Activated CD4-positive, alpha-beta T cell treated with anti-CD3 and anti-CD28 coated beads, Interleukin-2, Interleukin-6, amounts not matched to agents 100 ng/mL and 50 ng/mL, durations not matched to agents 16 hours and 8 hours (primary cell): ENCODE results near the gene KCNAB1.
A peak's percentile ranks its signal among the peaks of the same experiment; 100 is the strongest.

Experiments
- DNase-seq: peaks from one replicate; pipeline ENCODE4 v3.0.0-alpha.2; 2020

KCNAB1 gene

GRCh38 chr3:156140001-156140595, 19.7 kb downstream of the KCNAB1 start:
- no peak for DNase-seq

DNA sequence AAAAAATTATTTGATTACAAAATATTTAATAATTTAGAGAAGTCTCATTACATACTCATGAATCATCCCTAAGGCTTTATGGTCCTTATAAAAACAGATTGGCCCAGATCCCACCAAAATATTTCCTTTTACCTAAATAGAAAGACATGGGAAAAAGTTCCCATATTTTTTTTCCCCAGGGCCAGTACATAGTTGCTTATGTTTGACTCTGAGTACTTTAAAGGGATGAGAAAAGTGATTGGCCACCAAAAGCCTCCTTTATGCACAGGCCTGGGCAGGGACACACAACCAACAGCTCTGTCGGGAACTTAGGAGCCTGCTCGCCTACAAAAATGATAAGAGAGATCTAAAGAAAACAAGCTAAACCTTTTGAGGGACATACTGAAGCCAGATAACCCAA, 22.3 kb downstream of the KCNAB1 start:
- no peak for DNase-seq

- DNase-seq: no peak
Observed at GRCh38 chr3:156143136-156143535, 22.8 kb downstream of the KCNAB1 start.

GRCh38 chr3:156144060-156144459, 23.7 kb downstream of the KCNAB1 start:
- DNase-seq: no peak

DNA sequence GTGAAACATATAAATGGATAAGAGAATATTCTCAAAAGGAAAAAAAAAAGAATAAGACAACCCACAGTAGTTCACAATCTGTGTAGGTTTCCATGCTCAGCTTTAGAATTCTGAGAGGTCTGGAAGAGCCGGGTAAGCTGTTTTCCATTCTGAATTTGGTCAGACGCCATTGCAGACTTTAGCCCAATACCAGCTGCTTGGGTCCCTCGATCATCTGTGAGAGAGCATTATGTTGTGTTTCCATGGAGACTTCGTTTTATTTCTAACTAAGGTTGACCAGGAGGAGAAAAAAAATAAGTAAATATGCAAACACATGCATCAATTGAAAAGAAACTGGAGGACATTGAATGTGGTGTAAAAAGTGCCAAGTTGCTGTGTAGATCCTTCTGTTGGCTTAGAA, 25.5 kb downstream of the KCNAB1 start:
- DNase-seq: no peak

- DNase-seq: no peak
Observed at GRCh38 chr3:156148345-156148945, 28.1 kb downstream of the KCNAB1 start.

DNA sequence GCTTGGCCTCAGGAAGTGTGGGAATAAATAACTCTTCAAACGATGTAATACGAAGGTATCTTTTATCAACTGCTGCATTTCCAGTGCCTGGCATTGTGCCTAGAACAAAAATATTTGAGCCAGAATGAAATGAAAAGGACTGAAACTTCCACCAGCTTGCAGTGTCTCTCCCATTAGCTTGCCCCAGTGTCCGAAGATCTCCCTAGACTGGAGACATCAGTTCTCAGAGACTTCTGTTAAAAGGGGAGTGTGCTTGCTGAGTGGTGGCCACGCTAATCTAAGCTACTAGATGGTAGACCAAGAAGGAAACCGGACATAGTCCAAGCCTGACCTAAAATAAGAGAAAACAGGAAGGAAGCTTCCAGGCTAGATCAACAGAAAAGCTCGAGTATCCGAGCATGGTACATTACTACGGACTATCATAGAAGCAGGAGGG, 28.6 kb downstream of the KCNAB1 start:
- DNase-seq: no peak

DNA sequence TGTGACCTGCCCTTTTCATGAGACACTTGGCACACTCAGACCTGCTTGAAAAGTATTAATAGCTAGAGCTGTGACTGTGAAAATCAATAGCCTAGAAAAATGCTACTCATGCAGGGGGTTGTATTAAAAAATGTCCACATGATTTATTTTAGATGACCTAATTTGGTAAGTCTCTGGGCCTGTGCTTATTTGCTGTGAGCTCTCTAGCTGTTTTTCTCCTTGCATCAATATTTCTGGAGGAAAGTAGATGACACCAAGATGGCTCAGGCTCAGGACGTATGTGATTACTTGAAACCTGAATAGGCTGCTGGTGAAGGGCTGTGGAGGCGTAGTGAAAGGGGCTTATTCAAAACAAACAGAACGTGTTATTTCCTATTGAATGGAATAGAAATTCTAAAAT, 29.5 kb downstream of the KCNAB1 start:
- DNase-seq: no peak

DNA sequence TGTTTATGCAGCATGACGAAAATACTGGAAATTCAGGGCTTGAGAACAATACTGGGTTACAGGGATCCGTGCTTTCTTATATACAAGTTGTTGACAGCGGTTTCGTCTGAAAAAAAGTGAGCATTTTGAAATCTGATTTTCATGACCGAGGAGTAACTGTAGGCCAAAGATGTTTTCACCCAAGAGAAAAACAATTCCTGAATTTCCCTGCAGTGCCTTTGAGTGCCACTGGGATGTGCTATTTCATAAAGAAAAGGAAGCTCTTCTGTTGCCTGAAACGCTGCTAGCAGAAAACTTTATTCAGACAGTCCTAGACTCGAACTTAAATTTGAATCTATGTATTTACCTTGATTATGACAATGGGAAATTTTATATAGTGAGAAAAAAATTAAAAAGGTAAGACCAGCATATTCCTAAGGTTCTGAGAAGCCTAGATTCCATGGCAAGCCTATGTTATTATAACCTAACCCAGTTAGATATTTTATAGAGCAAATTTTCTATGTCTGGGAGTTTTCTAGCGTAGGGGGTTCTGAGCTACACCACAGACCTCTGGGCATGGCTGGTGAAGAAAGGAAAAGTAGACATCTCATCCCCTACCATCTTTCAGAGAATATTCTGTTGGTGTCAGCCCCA, 30.2 kb downstream of the KCNAB1 start:
- peak; percentile 45 for DNase-seq

DNA sequence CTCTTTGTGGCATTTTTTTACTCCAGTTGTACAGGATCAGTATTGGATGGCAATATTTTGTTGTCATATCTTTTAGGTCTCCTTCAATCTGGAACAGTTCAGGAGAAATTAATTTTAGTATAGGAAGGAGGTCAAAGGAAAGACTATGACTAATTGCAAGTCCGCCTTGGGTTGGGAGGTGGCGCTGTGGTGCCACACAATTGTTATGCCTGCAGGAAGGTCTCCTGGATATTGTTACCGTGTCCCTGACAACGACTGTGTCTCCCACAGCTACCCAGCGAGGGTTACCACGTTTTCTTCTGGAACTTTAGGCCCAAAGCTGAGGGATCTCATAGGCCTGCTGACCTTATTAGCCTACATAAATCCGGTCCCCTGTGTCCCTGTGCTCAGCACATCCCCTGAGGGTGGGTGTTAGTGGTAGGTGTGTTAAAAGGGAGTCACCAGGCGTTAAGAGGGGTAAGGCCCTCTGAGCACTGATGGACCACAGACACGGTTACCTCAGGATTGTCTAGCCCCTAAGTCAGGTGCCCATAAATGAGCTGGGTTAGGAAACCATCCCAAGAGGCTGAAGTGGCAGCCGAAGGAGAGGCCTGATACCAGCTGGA, 31.5 kb downstream of the KCNAB1 start:
- peak; percentile 61 for DNase-seq

DNA sequence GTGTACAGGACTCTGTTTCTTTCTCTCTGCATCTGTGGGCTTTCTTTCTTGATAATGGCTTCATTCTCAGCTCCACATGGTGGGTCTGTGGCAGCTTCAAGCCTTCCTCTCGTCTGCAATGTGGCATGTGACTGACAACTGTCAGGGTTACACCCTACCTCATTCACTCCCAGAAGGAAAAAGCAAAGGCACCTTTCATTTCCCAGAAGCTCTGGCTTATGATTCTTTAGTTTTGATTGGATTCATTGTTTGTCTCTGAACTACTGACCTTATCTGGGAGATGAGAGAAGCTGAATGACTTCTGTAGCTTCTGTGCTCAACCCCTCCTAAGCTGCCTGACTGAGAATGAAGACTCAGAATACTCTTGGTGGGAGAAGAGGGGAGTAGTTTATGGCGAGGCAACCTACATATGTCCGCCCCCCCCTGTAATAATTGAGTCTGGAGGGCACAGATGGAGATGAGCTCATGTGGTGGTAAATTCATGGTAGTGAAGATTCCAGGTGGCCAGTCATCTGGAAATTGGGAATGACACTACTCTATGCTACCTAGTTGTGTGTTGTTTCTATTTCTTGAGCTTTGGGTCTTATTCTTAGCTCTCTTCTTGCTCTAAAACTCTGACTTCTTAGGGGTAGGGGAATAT, 38.4 kb downstream of the KCNAB1 start:
- DNase-seq: no peak

DNA sequence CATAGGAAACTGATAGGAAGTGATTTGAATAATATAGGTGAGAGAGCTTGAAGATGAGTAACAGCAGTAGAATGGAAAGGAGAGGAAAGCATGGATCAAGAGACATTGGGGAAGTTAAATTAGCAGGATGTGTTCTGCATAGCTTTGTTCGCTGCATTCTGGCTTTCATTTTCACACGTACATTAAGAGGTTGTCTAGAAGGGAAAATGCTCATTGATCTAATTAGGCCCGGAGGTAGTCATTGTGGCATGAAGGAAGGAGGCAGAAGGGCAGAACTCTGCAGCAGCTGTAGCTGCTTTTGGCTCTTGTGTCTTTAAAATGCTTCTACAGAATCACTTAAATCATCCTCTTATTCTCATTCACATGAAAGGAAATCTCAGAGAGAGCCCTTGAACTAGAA, 40.3 kb downstream of the KCNAB1 start:
- DNase-seq: no peak

DNA sequence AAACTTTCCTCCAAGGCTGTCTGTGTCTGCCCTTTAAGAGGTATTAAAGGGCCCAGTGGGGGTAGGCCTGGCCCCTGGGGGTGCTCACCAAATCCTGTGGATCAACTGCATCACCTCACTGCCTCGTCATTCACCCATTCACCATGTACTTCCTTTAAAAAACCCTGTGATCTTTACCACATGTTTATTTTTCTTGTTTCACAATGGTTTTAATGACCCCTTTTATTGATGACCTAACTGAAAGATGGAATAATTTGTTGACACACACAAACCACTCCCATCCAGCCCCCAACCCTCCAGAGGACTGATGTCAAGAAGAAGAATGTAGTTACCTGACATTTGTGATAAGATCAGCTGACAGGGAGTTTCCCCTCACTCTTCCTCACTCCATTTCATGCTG, 40.8 kb downstream of the KCNAB1 start:
- no peak for DNase-seq

GRCh38 chr3:156163848-156164247, 43.5 kb downstream of the KCNAB1 start:
- DNase-seq: no peak

- DNase-seq: no peak
Observed at GRCh38 chr3:156166808-156167207, 46.4 kb downstream of the KCNAB1 start.

GRCh38 chr3:156170571-156170970, 50.2 kb downstream of the KCNAB1 start:
- no peak for DNase-seq

GRCh38 chr3:156171281-156172267, 51.2 kb downstream of the KCNAB1 start:
- DNase-seq: no peak

GRCh38 chr3:156172536-156172935, 52.2 kb downstream of the KCNAB1 start:
- no peak for DNase-seq

GRCh38 chr3:156174229-156174847, 54.0 kb downstream of the KCNAB1 start:
- no peak for DNase-seq

DNA sequence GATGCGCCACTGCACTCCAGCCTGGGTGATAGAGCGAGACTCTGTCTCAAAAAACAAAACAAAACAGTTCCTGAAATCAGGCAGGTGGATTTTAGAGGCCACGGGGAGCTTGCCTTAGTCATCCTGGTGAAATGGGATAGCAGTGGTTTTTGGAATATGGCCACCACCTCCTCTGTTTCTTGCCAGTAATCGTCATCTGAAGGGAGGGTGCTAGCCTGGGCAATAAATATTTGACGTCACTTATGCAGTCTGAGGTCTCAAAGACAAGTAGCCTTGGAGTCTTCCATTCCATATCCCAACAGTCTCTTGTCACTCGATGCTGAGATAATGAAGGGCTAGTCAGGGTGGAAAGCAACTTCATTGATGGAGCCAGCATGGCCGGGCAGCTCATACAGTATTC, 55.2 kb downstream of the KCNAB1 start:
- no peak for DNase-seq

DNA sequence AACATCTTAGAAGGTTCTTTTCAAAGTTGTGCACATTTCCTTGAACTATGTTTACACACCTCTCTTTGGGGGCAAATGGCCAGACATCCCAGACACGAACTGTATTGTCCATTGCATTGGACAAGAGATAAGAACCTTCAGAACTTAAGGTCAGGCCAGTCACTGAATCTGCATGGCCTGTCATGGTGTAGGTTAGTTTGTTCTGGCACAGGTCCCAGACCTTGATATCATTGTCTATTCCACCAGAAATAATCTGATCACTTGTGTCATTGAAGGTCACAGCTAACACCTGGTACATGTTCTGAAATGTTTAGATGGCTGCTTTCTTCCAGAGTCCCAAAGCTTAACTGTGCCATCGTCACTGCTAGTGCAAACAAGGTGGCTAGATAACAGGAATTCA, 55.7 kb downstream of the KCNAB1 start:
- no peak for DNase-seq

DNA sequence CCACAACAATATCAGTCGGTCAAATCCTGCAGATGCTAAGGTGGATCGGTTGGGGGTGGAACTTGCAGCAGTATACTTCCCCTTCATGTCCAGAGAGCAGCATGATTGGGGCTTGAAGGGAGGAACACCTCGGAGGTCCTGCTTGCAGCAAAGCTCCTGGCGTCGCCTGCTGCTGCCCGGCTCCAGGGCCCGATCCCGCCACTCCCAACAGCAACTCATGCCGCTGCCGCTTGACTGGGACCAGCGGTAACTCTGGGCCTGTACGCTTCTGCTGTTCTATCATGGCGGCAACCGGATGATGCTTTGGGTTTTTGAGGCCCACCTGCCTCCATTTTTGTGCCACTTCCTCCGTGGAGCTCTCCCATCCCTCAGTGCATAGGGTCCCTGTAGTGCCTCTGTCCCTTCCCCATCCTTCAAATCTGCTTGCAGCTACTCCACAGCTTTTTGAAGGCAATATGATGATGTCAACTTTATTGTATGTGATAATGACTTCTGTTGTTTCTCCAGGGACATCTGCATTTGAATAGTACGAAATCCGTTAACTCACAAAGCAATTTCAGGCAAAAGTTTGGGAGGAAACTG, 56.3 kb downstream of the KCNAB1 start:
- no peak for DNase-seq
